GM21360 (cell line): ENCODE measurements around the gene MAN2C1.
"Not testable (repeated sequence)": the region's sequence is repeated elsewhere in the genome, so short reads cannot be mapped to it uniquely, and the experiment has no call there.

ENCODE experiments used
- ATAC-seq: cut with Tn5 transposase; IDR thresholded peaks from one replicate; pipeline ENCODE4 v1.9.1; 2021; ENCODE audit warnings: mild to moderate bottlenecking, moderate library complexity; ENCODE audit not compliant: unreplicated experiment

The MAN2C1 gene

DNA sequence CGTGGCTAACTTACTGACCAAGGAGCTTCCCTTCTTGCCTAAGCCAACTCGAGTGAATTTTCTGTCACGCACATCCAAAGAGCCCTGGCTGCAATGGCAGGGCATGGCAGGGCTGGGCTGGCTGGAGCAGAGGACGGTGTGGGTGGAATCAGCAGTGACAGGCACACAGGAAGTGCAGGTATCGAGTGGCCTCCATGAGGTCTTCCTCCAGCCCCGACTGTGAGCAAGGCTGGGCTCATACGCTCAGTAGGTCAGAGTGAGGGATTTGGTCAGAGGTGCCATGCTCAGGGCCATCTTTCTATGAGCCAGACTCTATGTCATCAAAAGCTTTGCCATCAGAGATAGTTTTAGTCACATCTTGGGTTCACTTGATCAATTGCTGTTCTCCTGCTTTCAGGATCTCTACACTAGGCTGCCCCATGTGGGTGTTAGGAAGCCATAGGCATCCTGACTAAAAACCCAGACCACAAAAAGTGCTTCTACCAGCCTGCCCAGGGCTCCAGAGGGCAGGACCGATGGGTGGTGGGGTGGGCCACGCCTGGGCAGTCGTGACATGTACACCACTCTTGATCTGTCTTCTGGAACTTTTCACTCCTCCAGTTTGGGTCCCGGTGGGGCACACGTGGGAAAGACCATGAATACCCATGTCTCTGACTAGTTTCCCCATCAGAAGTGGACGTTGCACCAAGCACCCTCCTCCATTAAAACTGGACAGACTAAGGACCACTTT lies 55.1 kb downstream of the MAN2C1 start:
- ATAC-seq = no peak

DNA sequence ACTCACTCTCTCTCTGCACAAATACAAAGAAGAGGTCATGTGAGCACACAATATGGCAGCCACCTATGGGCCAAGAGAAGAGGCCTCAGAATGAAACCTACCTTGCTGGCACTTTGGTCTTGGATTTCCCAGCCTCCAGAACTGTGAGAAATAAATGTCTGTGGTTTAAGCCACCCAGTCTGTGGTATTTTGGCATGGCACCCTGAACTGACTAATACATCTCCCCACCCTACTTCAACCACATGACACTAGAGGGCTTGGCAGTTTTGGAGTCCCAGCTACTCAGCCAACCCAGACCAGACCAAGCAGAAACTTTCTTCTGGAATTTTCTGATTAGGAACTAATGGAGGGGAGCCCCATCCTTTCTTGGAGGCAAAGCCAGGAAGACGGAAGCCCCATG lies 55.9 kb downstream of the MAN2C1 start:
- not testable (repeated sequence) for ATAC-seq

DNA sequence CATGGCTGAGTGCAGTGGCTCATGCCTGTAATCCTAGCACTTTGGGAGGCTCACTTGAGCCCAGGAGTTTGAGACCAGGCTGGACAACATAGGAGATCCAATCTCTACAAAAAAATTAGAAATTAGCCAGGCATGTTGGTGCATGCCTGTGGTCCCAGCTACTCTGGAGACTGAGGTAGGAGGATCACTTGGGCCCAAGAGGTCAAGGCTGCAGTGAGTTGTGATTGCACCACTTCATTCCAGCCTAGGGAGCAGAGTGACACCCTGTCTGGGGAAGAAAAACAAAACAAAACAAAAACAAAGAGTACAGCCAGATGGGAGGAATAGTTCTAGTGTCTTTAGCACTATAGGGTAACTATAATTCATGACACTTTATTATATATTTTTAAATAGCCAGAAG lies 58.7 kb downstream of the MAN2C1 start:
- ATAC-seq = no peak

DNA sequence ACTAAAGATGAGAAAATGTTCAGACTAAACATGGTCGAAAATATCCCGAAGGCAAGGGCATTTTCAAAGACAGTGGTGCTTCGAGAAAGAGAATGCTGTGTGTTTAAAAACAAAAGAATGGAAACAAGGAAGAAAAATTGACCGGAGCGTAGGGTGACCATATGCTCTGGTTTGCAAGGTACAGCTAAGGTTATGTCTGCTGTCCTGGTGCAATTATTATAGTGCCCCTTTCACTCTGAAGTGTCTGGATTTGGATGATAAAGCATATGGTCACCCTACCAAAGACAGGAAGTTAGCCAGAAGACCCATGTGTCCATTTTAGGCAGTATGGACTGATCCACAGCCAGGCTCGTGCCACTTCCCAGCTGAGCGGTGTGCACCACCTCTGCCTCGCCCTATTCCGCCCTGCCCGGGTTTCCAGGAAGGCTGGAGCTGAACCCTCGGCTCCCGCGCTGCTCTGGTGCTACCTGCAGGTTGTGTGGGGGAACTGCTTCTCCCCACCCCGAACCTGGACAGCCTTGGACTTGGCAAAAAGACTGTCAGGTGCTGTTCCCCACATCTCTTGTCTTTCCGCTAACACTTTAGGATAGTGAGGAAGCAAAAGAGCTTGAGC lies 60.5 kb downstream of the MAN2C1 start:
- ATAC-seq = no peak

DNA sequence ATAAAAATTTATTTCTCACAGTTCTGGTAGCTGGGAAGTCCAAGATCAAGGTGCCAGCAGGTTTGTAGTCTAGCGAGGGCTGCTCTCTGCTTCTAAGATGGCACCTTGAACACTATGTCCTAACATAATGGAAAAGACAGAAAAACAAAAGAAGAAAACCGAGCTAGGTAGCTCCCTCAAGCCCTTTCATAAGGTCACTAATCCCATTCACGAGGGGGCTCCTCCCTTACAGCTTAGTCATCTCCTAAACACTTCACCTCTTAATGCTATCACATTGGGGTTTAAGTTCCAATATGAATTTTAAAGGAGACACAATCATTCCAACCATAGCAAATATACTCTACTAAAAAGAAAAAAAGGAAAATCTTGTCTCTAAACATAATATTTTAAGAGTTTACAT lies 62.2 kb downstream of the MAN2C1 start:
- no peak for ATAC-seq
